ENCODE measurements around the gene CHRNA4. TPM values are rescaled to one million over a fixed set of nuclear protein-coding genes. Genes with fewer than 3 reads are reported as not detected.
"Not testable (repeated sequence)": the region's sequence is repeated elsewhere in the genome, so short reads cannot be mapped to it uniquely, and the experiment has no call there.

CHRNA4 gene
- total RNA-seq, 1 donor from 2014 or later = not detected

- Histone ChIP-seq H3K4me3 (no peak overlapping the region), H3K27me3 (ENCODE audit: low read depth) (peaks cover 53% of the 10 kb centered on the region), H3K4me1 (peaks cover 11% of the 10 kb centered on the region), H3K27ac (no peak overlapping the region), H3K36me3 (no peaks in the 10 kb centered on the region), H3K9me3 (no peaks in the 10 kb centered on the region)
- intact Hi-C loops (cut with DNase I) = no loop called here
- TF ChIP-seq, protein P1, sequence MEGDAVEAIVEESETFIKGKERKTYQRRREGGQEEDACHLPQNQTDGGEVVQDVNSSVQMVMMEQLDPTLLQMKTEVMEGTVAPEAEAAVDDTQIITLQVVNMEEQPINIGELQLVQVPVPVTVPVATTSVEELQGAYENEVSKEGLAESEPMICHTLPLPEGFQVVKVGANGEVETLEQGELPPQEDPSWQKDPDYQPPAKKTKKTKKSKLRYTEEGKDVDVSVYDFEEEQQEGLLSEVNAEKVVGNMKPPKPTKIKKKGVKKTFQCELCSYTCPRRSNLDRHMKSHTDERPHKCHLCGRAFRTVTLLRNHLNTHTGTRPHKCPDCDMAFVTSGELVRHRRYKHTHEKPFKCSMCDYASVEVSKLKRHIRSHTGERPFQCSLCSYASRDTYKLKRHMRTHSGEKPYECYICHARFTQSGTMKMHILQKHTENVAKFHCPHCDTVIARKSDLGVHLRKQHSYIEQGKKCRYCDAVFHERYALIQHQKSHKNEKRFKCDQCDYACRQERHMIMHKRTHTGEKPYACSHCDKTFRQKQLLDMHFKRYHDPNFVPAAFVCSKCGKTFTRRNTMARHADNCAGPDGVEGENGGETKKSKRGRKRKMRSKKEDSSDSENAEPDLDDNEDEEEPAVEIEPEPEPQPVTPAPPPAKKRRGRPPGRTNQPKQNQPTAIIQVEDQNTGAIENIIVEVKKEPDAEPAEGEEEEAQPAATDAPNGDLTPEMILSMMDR (IDR thresholded peaks at IDR 0.05) = no peak
- ATAC-seq (no peak), DNase-seq (no peak)
Observed at GRCh38 chr20:63307538-63308217, 53.5 kb downstream of the CHRNA4 start.

DNA sequence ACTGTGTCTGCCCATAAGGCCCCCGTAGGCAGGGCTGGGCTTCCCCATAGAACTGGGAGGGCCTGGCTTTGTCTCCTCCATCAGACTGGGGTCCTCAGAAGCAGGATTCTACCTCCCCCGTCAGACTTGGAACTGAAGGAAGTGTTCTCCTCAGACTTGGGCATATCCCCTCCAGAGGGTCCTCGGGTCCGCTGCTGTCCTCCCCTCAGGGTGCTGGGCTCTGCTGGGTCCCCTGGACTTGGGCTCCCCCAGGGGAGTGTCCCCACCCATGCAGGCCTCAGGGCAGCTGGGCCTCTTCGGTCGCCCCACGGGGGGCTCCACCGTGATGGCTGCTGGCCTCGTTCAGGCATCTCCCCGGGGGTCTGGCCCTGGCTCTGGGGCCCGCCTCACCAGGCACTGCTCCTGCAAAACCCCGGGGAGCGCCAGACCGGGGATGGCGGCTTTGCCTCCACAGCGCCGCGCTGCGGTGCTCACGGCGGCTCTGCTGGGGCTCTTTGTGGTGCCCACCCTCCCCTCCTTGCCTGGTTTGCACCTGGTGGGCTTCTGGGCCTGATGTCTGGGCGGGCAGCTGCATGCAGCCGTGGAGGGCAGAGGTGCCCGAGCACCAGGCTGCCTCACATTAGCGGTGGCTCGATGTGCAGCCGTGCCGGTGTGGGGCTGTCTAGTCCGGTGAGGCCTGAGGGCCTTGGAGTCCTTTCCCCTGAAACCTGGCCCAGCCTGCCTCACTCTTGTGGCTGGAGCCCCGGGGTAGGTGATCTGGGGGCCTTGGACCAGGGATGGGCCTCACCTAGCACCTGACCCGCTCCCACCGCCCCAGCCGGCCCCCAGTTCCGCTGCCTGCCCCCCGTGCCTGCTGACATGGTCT lies 54.2 kb downstream of the CHRNA4 start:
- TF ChIP-seq, protein P1 (IDR thresholded peaks at IDR 0.05) = no peak
- DNase-seq (no peak), ATAC-seq (peak in 1 of 2 donors; percentile 5)
- H3K27me3 ChIP-seq (ENCODE audit: low read depth) = peaks cover 50% of the 10 kb centered on the region
- H3K36me3 ChIP-seq = no peaks in the 10 kb centered on the region
- no peaks in the 10 kb centered on the region for H3K9me3 ChIP-seq
- H3K4me3 ChIP-seq = no peak overlapping the region
- no peak overlapping the region for H3K27ac ChIP-seq
- intact Hi-C loops (cut with DNase I) = no loop called here
- peaks cover 4% of the 10 kb centered on the region for H3K4me1 ChIP-seq

GRCh38 chr20:63305933-63306672 lies 55.0 kb downstream of the CHRNA4 start:
- H3K4me1 ChIP-seq; H3K36me3 ChIP-seq; ATAC-seq; H3K9me3 ChIP-seq; H3K4me3 ChIP-seq; DNase-seq; H3K27ac ChIP-seq; intact Hi-C loops (cut with DNase I): not testable (repeated sequence)
- H3K27me3 ChIP-seq (ENCODE audit: low read depth) = peaks cover 50% of the 10 kb centered on the region

- DNase-seq = no peak
- TF ChIP-seq, protein P1 (IDR thresholded peaks at IDR 0.05) = no peak
- Histone ChIP-seq H3K9me3 (peaks cover 6% of the 10 kb centered on the region), H3K36me3 (no peaks in the 10 kb centered on the region), H3K27me3 (ENCODE audit: low read depth) (peaks cover 50% of the 10 kb centered on the region), H3K4me1 (peaks cover 4% of the 10 kb centered on the region), H3K27ac (no peak overlapping the region), H3K4me3 (no peak overlapping the region)
- intact Hi-C loops (cut with DNase I) = no loop called here
- ATAC-seq = no peak
Observed at GRCh38 chr20:63305393-63305792, 55.8 kb downstream of the CHRNA4 start.

DNA sequence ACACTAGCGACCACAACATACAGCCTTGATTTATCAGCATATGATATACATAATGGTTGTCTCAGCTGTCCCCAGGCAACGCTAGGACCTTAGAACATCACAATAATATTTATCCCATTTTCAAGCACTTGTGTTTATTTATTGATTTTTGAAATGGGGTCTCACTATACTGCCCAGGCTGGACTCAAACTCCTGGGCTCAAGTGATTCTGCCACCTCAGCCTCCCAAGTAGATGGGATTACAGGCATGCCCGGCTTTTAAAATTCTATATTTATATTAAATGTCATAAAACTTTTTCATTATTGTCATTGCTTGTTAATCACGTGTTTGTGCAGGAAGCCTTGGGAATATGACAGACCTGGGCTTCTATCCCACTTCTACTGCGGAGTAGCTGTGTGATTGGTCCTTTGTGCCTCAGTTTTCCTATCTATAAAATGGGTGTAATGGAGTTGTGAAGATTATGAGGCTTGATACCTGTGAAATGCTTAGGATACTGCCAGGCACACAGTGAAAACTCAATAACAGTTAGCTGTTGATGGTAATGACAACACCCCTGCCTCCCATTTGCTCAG lies 58.0 kb downstream of the CHRNA4 start:
- Histone ChIP-seq H3K27me3 (ENCODE audit: low read depth) (peaks cover 48% of the 10 kb centered on the region), H3K9me3 (peaks cover 6% of the 10 kb centered on the region), H3K36me3 (no peaks in the 10 kb centered on the region), H3K4me1 (no peaks in the 10 kb centered on the region), H3K4me3 (no peak overlapping the region), H3K27ac (no peak overlapping the region)
- ATAC-seq (no peak), DNase-seq (no peak)
- intact Hi-C loops (cut with DNase I) = no loop called here
- TF ChIP-seq, protein P1 (IDR thresholded peaks at IDR 0.05) = no peak

Data from lower lobe of right lung (tissue), 2 donors.